ENCODE data around the gene MELTF.

Gene MELTF

DNA sequence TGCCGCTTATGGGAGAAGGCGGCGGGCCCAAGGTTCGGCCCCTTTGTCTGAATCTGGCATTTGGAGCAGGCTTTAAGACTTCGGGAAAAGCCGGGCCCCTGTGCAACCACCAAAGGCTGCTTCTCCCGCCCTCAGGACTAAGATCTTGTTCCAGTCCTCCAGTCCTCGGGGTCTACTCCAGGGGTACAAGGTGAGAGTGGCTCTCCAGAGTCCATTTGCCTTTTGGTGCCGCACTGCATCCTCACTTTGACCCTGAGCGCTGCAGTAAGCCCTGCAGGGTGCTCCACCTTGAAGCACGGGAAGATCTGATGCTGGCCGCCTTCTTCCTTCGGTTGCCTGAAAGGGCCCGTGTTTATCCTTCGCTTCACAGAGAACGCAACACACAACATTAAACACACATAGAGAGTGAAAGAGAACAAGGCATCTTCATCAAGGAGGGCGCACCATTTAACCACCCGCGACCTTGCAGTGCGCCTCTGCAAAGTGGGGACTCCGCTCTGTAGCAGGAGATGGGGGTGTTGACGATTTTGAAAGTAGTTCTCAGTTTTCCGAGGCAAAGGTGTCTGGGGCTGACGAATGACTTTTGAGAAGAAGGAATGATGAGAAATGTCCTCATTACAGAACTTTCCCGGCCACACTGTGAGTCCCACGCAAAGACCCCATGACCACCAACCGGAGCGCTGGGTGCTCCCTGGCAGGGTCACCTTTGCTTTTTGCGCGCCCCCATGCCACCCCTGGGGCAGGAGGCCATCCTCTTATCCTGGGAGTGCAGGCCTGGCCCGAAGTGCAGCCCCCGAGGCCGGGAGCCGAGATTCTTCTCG, 62.0 kb downstream of the MELTF start:
- DNase-seq = no peak

DNA sequence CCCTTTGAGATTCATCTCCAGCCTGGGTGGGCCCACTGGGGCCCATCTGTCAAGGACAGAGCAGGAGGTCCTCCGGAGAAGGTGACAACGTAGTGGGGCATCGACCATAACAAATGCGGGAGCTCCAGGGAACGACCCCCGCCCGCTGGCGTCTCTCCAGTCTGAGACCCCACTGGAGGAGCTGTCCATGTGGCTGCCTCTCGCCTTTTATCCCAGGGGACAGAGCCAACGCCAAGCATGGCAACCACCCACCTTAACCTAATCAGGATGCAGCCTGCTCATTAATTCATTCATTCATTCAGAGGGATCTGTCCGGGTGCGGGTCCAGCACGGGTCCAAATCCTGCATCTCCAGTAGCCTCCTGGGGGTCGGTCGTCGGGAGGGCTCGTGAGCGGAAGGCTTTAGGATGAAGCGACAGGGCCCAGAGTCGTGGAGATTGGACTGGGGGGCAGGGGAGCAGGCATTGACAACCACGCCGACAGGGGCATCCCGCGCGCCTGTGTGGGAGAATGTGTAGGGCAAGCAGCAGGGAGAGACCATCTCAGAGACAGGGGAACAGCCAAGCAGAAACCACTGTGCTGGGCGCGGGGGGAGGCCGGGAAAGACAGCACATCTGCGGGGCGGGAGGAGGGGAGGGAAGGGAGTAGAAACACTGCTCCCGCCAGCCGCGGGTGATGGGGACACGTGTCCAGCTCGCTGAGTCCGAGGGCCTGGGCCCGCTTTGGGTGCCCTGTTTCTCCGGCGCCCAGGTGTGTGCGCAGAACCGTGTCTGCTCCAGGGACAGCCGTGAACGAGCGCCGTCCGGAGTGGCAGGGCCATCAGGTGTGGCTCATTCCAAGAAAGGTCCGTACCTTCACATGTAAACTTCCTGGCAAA, 62.9 kb downstream of the MELTF start:
- no peak for DNase-seq

DNA sequence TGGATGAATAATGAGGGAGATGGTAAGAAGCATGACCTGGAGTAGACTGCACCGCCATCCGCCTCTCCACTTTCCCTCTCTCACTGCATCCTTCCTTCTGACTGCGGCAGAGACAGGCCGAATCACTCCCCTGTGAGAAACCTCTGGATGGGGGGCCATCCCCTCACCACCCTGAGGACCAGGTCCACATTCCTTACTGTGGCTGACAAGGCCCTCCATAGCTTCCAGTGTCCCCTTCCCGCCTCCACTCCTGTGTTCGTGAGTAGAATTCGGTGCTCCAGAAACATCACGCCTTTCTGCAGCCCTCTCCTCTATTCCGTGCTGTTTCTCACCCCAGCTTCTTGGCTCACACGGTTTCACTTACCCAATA, 63.8 kb downstream of the MELTF start:
- no peak for DNase-seq

DNA sequence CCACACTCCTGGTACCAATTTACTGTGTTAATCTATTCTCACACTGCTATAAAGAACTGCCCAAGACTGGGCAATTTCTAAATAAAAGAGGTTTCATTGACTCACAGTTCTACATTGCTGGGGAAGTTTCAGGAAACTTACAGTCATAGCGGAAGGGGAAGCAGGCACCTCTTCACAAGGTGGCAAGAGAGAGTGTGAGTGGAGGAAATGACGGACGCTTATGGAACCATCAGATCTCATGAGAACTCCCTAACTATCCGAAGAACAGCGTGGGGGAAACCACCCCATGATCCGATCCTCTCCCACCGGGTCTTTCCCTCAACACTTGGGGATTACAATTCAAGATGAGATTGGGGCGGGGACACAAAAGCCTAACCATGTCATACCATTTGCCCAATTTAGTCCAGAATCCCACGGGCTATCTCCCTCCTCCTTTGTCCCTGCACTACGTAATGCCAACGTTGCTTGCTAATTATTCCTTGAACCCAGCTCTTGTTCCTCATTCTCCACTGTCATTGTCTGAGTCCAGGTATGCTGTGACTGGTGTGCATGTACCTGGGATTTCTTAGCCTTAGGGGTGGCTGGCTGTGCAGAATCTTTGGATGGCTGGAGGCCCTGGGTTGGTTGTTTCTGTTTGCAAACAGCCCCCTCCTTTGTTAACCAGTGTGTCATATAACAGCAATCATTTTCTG, 64.4 kb downstream of the MELTF start:
- no peak for DNase-seq

DNA sequence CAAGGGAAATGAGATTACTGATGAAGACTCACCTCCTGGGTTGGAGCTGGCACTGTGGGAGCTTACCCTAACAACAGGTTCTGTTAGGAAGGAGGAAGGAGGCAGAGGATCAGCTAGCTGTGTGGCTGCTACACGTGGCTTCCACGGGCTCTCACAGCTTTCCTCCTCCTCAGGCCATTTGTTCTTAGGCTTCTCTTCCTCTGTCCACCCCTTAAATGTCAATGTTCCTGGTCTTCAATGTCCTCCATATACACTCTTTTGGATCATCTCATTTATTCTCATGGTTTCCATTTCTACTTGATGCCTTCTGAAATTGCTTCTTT, 66.0 kb downstream of the MELTF start:
- no peak for DNase-seq

DNA sequence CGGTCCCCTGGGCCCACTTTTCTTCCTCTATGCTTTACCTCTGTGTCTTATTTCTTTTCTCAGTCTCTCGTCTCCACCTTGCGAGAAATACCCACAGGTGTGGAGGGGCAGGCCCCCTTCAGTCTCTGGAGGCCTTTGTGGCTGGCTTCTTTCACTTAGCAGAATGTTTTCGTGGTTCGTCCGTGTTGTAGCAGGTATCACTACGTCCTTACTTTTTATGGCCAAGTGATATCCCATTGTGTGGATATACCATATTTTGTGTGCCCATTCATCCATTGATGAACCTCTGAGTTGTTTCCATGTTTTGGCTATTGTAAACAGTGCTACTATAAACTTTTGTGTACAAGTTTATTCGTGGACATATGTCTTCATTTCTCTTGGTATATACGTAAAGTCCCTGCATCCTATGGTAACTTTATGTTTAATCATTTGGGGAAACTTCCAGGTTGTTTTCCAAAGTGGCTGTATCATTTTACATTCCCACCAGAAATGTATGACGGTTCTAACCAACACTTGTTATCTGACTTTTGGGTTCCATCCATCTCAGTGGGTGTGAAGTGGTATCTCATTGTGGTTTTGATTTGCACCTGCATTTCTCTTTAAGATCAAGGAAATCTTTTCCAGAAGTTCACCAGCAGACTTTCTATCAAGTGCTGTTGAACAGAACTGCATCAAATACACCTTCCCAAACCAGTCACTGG, 66.5 kb downstream of the MELTF start:
- no peak for DNase-seq

DNA sequence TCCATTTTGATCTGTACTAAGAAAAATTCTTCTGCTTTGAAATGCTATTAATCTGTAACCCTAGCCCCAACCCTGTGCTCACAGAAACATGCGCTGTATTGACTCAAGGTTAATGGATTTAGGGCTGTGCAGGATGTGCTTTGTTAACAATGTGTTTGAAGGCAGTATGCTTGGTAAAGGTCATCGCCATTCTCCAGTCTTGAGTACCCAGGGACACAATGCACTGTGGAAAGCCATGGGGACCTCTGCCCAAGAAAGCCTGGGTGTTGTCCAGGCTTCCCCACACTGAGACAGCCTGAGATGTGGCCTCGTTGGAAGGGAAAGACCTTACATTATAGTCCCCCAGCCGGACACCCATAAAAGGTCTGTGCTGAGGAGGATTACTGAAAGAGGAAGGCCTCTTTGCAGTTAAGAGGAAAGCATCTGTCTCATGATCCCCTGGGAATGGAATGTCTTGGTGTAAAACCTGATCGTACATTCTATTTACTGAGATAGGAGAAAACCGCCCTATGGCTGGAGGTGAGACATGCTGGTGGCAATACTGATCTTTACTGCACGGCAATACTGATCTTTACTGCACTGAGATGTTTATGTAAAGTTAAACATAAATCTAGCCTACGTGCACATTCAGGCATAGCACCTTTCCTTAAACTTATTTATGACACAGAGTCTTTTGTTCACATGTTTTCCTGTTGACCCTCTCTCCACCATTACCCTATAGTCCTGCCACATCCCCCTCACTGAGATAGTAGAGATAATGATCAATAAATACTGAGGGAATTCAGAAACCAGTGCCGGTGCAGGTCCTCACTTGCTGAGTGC, 67.3 kb downstream of the MELTF start:
- no peak for DNase-seq

DNA sequence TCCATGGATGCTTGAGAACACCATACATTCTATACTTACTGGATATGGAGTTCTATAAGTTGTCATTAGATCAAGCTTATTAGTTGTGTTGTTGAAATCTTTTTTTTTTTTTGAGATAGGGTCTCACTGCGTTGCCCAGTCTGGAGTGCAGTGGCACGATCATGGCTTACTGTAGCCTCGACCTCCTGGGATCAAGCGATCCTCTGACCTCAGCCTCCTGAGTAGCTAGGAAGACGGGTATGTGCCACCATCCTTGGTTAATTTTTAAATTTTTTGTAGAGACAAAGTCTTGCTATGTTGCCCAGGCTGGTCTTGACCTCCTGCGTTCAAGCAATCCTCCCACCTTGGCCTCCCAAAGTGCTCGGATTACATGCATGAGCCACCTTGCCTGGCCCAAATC, 74.8 kb downstream of the MELTF start:
- DNase-seq = no peak

All from DMS79 (cell line).